Measurements from ENCODE around the gene MBLAC2. TPM values are rescaled to one million over a fixed set of nuclear protein-coding genes. Genes with fewer than 3 reads are reported as not detected.

MBLAC2 gene
- total and polyA plus RNA-seq, 8 donors = under 0.01 to 4.9 (median 1.9) TPM

DNA sequence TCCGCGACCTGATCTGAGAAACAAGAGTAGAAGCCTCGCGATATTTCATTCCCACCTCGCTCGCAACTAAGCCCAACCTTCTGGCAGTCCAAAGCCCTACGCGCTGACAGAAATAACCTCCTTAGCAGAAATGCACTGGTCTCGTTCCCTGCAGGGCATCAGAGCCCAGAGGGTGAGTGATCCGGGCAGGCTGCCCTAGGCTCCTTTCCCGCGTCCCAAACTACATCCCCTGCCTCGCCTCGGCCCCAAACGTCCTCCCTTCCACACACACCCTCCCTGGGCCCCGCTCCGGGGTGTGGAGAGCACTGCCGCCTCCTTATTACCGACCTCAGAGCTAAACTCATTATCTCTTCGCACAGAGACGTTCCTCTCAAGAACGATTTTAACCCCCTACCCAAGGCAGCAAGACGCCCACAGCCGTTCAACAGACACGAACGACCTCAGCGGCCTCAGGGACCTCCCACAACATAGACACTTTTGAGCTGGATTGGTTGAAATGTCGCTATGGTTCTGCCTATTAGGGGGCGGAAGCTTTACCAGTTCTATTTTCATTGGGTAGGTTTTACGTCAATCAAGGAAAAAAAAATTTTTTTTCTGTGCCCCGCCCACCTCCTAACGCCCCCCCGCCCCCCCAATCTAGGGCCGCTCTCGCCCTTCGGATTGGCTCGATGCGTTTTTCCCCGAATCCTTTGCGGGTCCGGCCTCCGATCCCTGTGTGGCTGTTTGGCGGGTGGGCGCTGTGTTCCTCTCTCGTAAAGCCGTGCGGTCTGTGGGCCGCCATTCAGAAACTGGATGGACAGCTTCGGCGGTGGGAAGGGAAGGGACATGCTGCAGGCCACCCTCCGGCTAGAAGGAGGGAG, 65.0 kb downstream of the MBLAC2 start, which contains the start of gene CETN3:
Gene CETN3 (minus strand): TSS at position 439 of the 860 bp plus-strand sequence. CDS start 95 bp downstream, at position 344.
- DNase-seq = peak; percentile 92 to 98
- no peaks in the 10 kb centered on the region for H3K9me3 ChIP-seq
- intact Hi-C loops (cut with DNase I; ENCODE audit: low total_unique reads) = no loop called here
- WGBS, 5 donors = 0 to 1% (median 1%) methylated on average over 48 to 51 of the region's 51 CpGs
- TF ChIP-seq POLR2AphosphoS5 (IDR thresholded peaks at IDR 0.05) (peak; percentile 90 to 96 (median 94)), EP300 (IDR thresholded peaks at IDR 0.05) (no peak), POLR2A (IDR thresholded peaks at IDR 0.05) (peak in 2 of 4 donors; percentile 27 to 75)
- TF ChIP-seq, protein P1, sequence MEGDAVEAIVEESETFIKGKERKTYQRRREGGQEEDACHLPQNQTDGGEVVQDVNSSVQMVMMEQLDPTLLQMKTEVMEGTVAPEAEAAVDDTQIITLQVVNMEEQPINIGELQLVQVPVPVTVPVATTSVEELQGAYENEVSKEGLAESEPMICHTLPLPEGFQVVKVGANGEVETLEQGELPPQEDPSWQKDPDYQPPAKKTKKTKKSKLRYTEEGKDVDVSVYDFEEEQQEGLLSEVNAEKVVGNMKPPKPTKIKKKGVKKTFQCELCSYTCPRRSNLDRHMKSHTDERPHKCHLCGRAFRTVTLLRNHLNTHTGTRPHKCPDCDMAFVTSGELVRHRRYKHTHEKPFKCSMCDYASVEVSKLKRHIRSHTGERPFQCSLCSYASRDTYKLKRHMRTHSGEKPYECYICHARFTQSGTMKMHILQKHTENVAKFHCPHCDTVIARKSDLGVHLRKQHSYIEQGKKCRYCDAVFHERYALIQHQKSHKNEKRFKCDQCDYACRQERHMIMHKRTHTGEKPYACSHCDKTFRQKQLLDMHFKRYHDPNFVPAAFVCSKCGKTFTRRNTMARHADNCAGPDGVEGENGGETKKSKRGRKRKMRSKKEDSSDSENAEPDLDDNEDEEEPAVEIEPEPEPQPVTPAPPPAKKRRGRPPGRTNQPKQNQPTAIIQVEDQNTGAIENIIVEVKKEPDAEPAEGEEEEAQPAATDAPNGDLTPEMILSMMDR (IDR thresholded peaks at IDR 0.05) = no peak
- H3K4me1 ChIP-seq = peaks cover 6 to 32% (median 12%) of the 10 kb centered on the region in 4 donors
- H3K36me3 ChIP-seq = peaks cover 0 to 13% (median 2%) of the 10 kb centered on the region in 4 donors
- peak within 1 kb of the TSS; percentile 76 to 86 (median 80) for H3K4me3 ChIP-seq
- peak within 1 kb of the TSS; percentile 91 to 98 (median 96) for H3K27ac ChIP-seq
- no peaks in the 10 kb centered on the region for H3K27me3 ChIP-seq

DNA sequence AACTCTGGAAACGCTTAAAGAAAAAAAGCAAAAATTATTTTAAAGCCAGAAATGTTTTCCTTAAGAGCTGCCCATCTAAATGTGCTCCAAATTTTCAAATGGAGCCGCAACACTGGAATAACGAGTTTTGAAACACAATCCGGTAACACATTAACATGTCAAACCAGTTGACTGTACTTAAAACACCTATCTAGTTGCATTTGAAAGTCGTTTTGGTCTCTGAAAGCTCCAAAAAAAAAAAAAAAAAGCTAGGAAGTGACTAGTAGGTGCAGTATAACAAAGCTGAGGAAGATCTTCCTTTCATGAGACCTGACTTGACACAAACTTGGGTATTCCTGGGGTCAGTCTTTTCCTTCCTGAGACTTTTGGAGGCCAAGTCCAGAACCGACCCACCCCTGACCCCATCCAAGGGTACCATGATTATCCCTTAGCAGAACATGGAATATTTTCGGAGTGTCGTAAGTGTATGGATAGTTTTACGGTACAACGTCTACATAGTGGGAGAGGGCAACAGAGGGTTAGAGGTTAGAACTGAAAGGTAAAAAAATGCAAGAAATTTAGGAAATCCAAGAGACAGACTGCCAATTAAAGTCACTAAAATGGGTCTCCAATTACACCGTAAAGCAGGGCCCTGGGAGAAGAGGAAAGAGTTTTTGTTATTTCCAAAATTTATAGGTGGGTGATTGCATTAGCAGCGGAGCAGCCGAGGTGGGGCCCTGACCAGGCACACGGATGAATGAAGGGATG, 65.8 kb downstream of the MBLAC2 start:
- no peak for TF ChIP-seq POLR2A (IDR thresholded peaks at IDR 0.05)
- TF ChIP-seq POLR2AphosphoS5 (IDR thresholded peaks at IDR 0.05) = no peak
- TF ChIP-seq, protein P1 (IDR thresholded peaks at IDR 0.05) = no peak
- TF ChIP-seq EP300 (IDR thresholded peaks at IDR 0.05) = no peak
- H3K4me3 ChIP-seq = peak overlapping the region; percentile 76 to 86 (median 80)
- intact Hi-C loops (cut with DNase I; ENCODE audit: low total_unique reads) = no loop called here
- WGBS, 5 donors = 8 to 14% (median 13%) methylated on average over 14 of the region's 14 CpGs
- no peaks in the 10 kb centered on the region for H3K27me3 ChIP-seq
- peak overlapping the region; percentile 91 to 98 (median 96) for H3K27ac ChIP-seq
- H3K9me3 ChIP-seq = no peaks in the 10 kb centered on the region
- peaks cover 6 to 32% (median 12%) of the 10 kb centered on the region in 4 donors for H3K4me1 ChIP-seq
- peaks cover 0 to 16% (median 2%) of the 10 kb centered on the region in 4 donors for H3K36me3 ChIP-seq
- DNase-seq = peak in 1 of 2 donors; percentile 41

Other genes with a start within 250 kb of the MBLAC2 start
- gene CETN3, start 65.0 kb downstream of the MBLAC2 start, total RNA-seq = 10 to 100 TPM in 2 of 5 donors, 1 to 10 TPM in 2, not detected in 1; 1.8 to 22.2 (median 8.7) TPM
- 10 to 100 TPM; 15.8 to 19.9 (median 18.3) TPM for gene CETN3, start 65.0 kb downstream of the MBLAC2 start, polyA plus RNA-seq
- 1 to 10 TPM in 1 of 5 donors, not detected in 4; 1.1 TPM for gene POLR3G, start 93 bp upstream of the MBLAC2 start, total RNA-seq
- gene POLR3G, start 93 bp upstream of the MBLAC2 start, polyA plus RNA-seq = 1 to 10 TPM in 1 of 3 donors, under 1 TPM in 2; 0.31 to 2.4 (median 0.95) TPM
- 10 to 100 TPM in 2 of 5 donors, 1 to 10 TPM in 3; 7.6 to 27.0 (median 8.1) TPM for gene LYSMD3, start 54.8 kb upstream of the MBLAC2 start, total RNA-seq
- gene LYSMD3, start 54.8 kb upstream of the MBLAC2 start, polyA plus RNA-seq = 1 to 10 TPM; 3.9 to 6.3 (median 6.0) TPM
- gene ADGRV1, start 84.0 kb upstream of the MBLAC2 start, total RNA-seq = 10 to 100 TPM in 1 of 5 donors, 1 to 10 TPM in 4; 1.4 to 10.3 (median 5.3) TPM
- 1 to 10 TPM in 2 of 3 donors, under 1 TPM in 1; 0.75 to 5.7 (median 2.6) TPM for gene ADGRV1, start 84.0 kb upstream of the MBLAC2 start, polyA plus RNA-seq

Data from stomach (tissue), 9 donors.